Left forelimb (tissue), 1 donor: ENCODE data around the gene RPS29.

Source experiments
- DNase-seq: peaks from one replicate; pipeline ENCODE4 v3.0.0-alpha.2; 2018; ENCODE audit warnings: low spot score

RPS29 gene

GRCh38 chr14:49550286-49551184, 35.6 kb downstream of the RPS29 start:
- no peak for DNase-seq

GRCh38 chr14:49549881-49550280, 36.3 kb downstream of the RPS29 start:
- DNase-seq: no peak

GRCh38 chr14:49549446-49549845, 36.7 kb downstream of the RPS29 start:
- DNase-seq: no peak

- no peak for DNase-seq
These were observed 39.4 kb downstream of the RPS29 start for GRCh38 chr14:49546766-49547165.

GRCh38 chr14:49545716-49546115, 40.5 kb downstream of the RPS29 start:
- no peak for DNase-seq

- no peak for DNase-seq
These were observed 41.1 kb downstream of the RPS29 start for GRCh38 chr14:49545071-49545470.

- no peak for DNase-seq
These were observed 45.1 kb downstream of the RPS29 start for GRCh38 chr14:49541049-49541448.

- DNase-seq: no peak
These were observed 47.3 kb downstream of the RPS29 start for GRCh38 chr14:49538852-49539251.
